Activated CD4-positive, alpha-beta T cell treated with anti-CD3 and anti-CD28 coated beads, Interleukin-2, amount 50 U/mL, for 48 hours (primary cell): ENCODE data around the gene MTCH1.
"Not testable (repeated sequence)": the region's sequence is repeated elsewhere in the genome, so short reads cannot be mapped to it uniquely, and the experiment has no call there.

Source experiments
- DNase-seq, 2 experiments: peaks; one replicate each; pipeline ENCODE4 v3.0.0-alpha.2; 2020

MTCH1 gene

DNA sequence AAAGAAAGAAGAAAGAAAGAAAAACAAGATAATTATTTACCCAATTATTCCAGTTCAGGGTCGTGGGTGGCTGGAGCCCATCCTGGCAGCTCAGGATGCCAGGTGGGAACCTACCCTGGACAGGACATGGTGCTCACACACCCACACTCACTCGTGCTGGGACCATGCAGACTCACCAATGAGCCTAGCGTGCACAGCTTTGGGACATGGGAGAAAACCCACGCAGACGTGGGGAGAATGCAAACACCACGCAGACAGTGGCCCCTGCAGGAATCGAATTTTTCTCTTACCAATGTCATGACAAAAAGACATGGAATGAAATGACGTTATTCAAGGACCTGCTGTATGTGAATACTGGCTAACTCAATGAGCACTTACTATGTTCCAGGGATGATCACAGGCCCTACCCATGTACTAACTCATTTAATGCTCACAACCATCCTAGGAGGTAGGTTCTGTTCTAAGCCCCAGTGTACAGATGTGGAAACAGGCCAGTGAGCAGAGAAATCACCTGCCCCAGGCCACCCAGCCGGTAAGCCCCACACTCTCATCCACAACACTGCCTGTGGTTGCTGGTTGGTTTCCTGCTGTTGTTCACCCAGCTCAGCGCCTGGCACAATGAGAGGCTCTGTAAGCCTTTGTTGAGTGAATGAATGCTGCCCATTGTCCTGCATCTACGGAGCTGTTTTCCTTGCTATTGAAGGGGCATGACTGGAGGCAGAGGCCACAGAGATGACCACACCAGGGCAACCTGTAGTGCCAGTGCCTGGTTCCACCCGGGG, 38.2 kb downstream of the MTCH1 start:
- no peak for DNase-seq

DNA sequence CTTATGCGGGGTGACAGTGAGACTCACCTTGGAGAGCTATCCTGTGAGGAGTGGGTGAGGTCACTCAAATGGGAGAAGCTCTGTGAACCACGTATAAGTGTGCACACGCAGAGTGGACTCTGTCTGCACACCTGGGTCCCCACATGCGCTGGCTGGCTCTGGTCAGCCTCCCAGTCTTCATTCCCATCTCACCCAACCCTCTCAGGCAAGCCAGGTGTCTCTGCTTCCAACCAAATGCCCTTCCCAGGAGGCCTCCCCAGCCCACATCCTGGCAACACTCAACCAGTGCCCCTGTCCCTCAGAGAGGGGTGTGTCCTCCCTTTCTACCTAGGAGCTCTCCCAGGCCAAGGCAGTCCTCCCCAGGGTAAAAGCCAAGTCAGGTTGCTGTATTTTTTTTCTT, 39.5 kb downstream of the MTCH1 start:
- DNase-seq = no peak

DNA sequence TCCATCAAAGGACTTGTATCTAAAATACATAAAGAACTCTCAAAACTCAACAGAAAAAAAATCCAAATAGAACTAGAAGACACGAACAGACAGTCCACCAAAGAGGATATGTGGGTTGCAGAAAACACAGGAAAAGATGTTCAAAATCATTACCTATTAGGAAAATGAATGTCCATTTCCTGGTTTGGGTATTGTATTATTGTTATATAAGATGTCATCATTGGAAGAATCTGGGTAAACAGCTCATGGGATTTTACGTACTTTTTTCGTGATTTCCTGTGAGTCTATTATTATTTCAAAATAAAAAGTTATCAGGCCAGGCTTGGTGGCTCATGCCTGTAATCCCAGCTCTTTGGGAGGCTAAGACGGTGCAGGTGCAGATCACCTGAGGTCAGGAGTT, 40.7 kb downstream of the MTCH1 start:
- no peak for DNase-seq

DNA sequence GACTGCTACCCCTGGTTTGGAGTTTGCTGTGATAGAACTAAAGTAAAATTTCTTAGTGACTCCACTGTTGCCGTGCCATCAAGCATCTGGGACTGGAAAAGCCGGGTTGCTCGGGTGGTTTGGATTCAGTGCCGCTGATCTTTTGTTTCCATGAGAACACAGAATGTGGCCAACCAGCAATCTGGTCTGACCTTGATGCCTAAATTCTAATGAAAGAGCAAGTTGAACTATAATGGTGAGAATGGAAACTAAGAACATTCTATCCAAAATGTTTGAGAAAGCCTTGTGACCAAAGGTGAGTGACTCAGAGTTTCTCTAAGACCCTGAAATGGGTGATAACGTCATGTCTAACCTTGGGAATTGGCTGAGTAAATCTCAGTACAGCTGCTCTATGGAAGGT, 41.3 kb downstream of the MTCH1 start:
- DNase-seq = no peak

GRCh38 chr6:36942329-36942728, 43.7 kb downstream of the MTCH1 start:
- DNase-seq = not testable (repeated sequence)

DNA sequence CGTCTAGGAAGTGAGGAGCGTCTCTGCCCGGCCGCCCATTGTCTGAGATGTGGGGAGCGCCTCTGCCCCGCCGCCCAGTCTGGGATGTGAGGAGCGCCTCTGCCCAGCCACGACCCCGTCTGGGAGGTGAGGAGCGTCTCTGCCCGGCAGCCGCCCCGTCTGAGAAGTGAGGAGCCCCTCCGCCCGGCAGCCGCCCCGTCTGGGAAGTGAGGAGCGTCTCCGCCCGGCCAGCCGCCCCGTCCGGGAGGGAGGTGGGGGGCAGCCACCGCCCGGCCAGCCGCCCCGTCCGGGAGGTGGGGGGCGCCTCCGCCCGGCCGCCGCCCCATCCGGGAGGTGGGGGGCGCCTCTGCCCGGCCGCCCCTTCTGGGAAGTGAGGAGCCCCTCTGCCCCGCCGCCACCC, 44.4 kb downstream of the MTCH1 start:
- DNase-seq = not testable (repeated sequence)

- DNase-seq = no peak
Measured at GRCh38 chr6:36940027-36940426, 46.0 kb downstream of the MTCH1 start.

DNA sequence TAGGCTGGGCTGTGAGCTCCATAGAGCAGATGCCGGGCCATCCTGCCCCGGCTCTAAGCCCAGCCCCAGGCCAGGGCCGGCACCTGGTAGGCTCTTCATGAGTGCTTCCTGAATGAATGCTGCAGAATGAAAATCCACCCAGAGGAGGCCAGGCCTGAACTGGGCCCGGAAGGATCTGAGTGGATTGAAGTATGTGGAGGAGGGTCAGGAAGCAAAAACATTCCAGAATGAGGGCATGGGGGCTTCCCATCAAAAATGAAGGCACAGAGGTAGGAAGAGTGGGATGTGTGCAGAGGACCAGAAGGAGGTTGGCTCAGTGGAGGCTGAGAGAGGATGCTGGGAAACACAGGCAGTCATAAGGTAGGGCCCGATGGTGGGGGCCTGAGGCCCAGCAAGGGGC, 47.0 kb downstream of the MTCH1 start:
- DNase-seq = not testable (repeated sequence)

- DNase-seq = no peak
Measured at GRCh38 chr6:36938536-36938935, 47.5 kb downstream of the MTCH1 start.

DNA sequence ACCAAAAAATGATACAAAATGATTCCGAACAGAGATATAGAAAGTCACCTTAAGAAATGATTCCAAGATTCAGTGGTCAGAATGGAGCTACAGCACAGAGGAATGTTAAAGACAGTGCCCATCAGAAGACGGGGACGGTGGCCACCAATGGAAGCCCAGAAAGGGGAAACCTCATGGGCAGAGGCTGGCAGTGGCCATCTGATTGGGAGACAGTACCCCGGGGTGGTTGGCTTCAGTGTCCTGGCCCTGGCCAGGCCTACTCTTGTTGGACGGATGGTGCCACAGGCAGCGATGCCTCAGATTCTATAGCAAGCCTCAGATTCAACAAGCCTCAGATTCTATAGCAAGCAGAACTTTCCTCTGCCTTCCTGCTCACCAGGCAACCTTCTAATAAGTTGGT, 48.1 kb downstream of the MTCH1 start:
- DNase-seq = no peak

GRCh38 chr6:36936824-36937223, 49.2 kb downstream of the MTCH1 start:
- no peak for DNase-seq

- no peak for DNase-seq
Measured at GRCh38 chr6:36934901-36935300, 51.1 kb downstream of the MTCH1 start.

GRCh38 chr6:36933519-36933918, 52.5 kb downstream of the MTCH1 start:
- no peak for DNase-seq

DNA sequence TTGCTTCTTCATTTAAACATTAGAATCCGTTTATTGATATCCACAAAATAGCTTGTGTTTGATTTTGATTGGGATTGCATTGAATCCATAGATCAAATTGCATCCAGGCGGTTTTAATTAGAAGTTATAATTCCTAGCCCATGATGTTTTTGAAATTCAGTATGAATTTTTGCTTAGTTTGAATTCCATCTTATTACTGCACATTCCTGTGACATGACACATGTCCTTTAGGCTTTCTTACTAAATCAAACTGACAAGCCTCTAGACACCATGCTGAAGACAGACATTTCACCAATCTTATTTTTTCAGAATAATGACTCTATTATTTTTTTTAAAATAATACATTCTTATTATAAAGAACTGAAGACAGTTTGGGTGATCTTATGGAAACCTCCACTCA, 52.9 kb downstream of the MTCH1 start:
- DNase-seq = no peak

- no peak for DNase-seq
Measured at GRCh38 chr6:36930483-36930882, 55.5 kb downstream of the MTCH1 start.

DNA sequence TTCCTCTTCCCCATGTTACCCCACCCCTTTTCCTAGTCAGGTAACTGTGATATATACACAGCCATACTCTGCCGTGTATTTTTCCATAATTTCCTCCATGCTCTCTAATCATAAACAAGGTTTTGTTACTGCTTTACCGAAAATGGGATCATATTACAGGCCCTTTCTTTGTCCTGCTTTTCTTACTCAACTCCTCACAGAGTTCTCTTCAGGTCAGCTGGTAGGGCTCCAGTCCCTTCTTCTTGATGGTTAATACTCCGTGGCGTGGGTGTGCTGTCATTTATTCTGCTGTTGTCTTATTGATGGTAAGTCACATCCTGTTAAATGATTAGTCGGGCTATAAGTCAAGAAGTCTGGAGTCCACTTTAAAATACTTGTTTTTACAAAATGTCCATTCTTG, 56.4 kb downstream of the MTCH1 start:
- DNase-seq = no peak

GRCh38 chr6:36929152-36929551, 56.8 kb downstream of the MTCH1 start:
- no peak for DNase-seq

GRCh38 chr6:36928547-36928918, 57.5 kb downstream of the MTCH1 start:
- DNase-seq = no peak

DNA sequence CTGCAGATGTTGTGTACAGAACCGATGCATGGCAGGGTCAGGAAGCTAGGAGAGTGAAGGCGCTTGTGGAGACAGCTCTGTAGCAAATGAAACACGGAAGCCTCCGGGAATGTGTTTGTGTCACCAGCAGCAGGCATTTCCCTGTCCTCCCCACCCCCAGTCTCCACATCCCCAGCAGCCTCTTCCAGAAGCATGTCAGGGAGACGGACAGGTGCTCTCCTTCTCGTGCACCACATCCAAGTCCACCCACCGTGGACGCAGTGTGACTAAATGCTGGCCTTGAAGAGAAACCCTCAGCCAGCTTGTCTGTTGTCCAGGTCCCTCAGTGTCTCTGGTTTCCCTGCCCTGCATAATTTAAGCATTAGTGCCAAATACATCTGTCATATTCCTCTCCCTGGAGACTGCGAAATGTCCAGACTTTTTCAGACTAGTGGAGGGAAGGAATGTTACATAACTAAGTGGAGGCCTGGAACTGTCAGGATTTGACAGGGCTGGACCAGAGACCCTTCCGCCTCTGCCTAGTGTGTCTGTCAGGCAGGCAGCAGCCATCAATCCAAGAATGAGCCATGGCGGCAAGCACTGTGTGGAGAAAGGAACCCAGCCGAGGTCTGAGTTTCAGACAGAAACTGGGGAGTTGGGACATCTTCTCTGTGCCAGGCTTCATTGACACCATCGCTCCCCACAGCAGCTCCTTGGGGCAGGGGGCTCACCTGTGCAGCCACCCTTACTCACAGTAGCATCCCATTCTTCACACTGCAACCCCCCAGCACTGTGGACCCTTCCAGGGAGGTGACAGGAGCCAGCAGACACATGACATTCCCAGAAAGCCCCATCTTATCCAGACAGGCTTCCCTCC, 58.1 kb downstream of the MTCH1 start:
- DNase-seq = no peak

- no peak for DNase-seq
Measured at GRCh38 chr6:36926708-36927513, 59.1 kb downstream of the MTCH1 start.

DNA sequence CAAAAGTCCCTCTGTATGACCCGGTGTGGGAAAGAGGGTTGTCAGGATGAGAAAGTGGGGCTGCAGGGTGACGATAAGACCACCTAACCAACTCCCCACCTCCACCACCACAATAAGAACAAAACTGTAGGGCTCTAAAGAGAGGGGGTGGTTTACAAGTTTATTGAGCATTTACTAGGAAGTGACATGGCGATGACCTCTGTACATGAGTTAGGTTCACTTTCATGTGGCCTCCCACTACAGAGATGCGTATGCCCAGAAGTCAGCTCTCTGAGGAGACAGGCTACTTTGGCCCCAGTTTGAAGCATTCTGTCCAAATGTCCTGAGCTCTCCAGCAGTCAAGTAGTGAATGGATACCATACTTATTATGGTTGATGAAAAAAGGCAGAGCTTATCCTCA, 60.2 kb downstream of the MTCH1 start:
- no peak for DNase-seq

DNA sequence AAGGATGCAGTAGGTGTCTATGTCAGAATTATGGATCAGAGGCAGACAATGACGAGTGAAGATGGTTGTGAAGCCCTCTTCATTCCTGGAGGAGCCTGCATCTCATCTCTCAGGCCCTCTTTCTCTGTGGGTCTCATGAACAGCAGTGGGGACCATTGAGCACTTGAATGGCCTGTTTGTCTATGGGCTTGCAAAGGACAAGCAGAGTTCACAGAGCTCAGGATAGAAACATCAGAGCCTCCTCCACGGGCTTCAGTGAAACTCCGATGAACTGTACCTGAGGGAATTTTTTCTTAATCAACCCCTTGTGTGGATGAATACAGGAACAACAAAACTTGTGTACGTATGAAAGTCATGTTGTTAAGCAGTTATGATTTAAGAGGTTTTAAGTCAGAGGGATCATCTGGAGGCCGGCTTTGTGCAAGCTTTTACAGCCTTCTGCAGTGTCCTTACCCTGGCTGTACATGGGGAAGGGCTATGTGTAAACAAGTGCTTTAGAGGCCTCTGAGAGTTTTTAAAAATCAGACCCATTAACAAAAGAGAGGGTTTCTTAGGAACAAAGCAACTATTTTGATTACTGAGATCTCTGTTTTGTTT, 61.1 kb downstream of the MTCH1 start:
- DNase-seq = no peak

- no peak for DNase-seq
Measured at GRCh38 chr6:36924131-36924530, 61.9 kb downstream of the MTCH1 start.
